ENCODE results near the gene ZNF248.

Gene ZNF248

DNA sequence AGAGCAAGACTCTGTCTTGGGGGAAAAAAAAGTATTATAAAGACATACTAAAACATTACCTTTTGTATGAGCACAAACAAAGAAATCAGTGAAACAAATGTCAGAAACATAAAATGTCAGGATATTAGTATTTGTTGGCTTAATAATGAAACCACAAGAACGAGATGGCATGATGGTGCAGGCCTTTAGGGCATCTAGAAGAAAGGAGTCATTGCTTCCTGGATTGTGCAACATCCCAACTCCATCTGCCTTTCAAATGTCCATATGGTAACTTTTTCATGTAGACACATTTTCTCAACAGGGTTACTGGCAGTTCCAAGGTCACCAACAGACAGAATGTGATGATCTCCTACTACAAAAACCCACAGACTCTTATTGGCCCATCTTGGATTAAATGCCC, 96.6 kb downstream of the ZNF248 start:
- DNase-seq (ENCODE audit: extremely low spot score): no peak
- ChIA-PET CTCF (no interaction called here), POLR2A (no interaction called here)
- TF ChIP-seq, protein P1, sequence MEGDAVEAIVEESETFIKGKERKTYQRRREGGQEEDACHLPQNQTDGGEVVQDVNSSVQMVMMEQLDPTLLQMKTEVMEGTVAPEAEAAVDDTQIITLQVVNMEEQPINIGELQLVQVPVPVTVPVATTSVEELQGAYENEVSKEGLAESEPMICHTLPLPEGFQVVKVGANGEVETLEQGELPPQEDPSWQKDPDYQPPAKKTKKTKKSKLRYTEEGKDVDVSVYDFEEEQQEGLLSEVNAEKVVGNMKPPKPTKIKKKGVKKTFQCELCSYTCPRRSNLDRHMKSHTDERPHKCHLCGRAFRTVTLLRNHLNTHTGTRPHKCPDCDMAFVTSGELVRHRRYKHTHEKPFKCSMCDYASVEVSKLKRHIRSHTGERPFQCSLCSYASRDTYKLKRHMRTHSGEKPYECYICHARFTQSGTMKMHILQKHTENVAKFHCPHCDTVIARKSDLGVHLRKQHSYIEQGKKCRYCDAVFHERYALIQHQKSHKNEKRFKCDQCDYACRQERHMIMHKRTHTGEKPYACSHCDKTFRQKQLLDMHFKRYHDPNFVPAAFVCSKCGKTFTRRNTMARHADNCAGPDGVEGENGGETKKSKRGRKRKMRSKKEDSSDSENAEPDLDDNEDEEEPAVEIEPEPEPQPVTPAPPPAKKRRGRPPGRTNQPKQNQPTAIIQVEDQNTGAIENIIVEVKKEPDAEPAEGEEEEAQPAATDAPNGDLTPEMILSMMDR (IDR thresholded peaks at IDR 0.05; ENCODE audit: control extremely low read depth, extremely low read depth, low read depth, missing control alignments): no peak

DNA sequence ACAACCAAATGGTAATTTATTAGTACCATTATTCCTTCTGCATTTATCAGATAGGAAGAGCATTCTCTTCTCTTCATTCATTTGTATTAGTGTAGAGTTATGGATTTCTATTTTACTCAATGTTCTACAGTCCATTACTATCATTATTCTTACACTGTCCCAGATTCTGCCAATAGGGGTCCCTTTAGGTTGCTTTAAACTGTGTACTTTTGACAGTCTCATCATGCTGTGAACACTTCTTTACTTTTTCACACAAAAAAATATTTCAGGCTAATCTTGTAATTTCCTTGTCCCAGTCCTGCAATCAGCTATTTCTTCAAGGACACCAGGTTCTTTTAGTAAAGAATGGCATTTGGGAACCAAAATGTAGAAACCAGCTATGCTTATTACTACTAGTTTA, 99.3 kb downstream of the ZNF248 start:
- TF ChIP-seq, protein P1 (IDR thresholded peaks at IDR 0.05; ENCODE audit: control extremely low read depth, extremely low read depth, low read depth, missing control alignments): no peak
- POLR2A ChIA-PET: no interaction called here
- no peak for DNase-seq (ENCODE audit: extremely low spot score)
- CTCF ChIA-PET: no interaction called here

DNA sequence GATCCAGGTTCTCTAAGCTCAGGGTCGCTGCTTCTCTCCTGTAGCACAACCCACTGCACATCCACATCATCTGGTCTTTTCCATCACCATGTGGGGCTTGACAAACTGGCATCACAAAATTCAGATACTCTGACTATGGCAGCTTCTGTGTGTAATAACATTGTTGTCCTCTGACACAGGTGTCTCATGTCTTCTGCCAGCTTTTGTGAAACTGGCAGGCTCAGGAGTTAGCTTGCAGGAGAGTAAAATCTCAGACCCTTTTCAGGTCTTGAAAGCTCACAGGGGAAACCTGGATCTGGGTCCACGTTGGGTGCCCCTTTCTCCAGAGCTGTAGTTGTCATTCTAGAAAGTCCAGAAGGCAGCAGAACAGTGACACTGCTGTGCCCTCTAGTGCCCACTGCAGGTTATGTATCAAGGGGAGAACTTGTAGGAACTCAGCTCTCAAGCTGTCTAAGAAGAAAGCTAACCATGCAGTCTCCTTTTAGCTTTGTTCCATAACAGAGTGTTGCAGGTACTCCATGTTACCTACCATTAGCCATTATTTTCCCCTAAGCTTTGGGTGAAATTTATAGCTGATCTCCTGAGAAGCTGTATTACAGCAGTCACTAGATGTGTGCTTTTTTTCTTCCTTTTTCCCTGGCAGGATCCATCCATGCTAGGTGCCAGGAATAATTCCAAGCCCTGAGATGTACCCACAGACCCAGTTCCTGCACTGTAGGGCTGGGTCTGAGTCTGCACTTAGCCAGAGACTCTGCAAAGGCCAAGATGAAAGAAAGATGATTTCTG, 102.7 kb downstream of the ZNF248 start:
- ChIA-PET POLR2A (no interaction called here), CTCF (interaction anchor here (0.6 to 1.9 kb wide), 12 partner anchors 10 to 866 kb away, joined by 3 to 7 read pairs (median 3); no protein-coding TSS in a partner anchor)
- TF ChIP-seq, protein P1 (IDR thresholded peaks at IDR 0.05; ENCODE audit: control extremely low read depth, extremely low read depth, low read depth, missing control alignments): peak; percentile 49
- DNase-seq (ENCODE audit: extremely low spot score): no peak

DNA sequence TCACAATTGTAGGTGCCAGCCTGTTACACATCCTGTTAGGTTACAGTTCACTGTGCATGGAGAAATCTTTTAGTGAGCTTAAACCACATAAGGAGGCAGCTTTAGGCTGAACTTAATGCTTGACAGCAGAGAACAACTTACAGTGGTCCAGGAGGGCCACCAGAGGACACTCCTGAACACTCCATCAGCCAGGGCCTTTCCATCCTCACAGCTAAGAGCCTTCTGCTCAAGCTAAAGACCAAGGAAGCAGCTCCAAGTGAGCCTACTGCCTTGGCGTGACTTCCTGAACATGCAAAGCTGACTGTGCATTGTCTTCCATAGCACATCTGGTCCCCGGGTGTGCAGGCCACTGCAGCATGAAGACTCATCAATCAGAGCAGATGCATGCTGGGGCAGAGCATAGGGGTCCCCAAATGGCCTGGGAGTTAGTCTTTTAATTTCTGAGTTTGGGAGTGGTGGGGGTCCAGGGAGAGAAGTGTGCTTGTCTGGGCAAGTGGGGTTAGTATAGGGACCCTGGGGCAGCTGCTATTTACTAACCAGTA, 105.0 kb downstream of the ZNF248 start:
- TF ChIP-seq, protein P1 (IDR thresholded peaks at IDR 0.05; ENCODE audit: control extremely low read depth, extremely low read depth, low read depth, missing control alignments): no peak
- no peak for DNase-seq (ENCODE audit: extremely low spot score)
- POLR2A ChIA-PET: no interaction called here
- CTCF ChIA-PET: no interaction called here

DNA sequence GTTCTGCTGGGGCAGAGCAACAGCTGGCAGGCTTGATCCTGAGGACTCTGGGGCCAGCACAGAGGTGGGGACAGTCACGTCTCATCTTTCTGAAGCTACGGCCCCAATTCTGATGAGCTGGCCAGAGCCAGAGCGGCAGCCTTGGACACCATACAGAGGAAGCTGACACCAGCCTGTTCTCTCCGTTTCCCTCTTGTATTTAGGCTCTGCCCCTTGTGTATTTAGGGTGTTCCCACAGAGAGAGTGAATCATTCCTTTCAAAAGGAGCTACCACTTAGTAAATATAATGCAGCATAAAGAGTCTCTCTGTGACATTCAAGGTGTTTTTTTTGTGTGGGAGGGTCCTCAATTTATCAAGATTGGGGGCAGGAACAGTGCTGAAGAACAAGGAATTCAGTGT, 109.2 kb downstream of the ZNF248 start:
- DNase-seq (ENCODE audit: extremely low spot score): no peak
- CTCF ChIA-PET: no interaction called here
- TF ChIP-seq, protein P1 (IDR thresholded peaks at IDR 0.05; ENCODE audit: control extremely low read depth, extremely low read depth, low read depth, missing control alignments): no peak
- POLR2A ChIA-PET: no interaction called here

DNA sequence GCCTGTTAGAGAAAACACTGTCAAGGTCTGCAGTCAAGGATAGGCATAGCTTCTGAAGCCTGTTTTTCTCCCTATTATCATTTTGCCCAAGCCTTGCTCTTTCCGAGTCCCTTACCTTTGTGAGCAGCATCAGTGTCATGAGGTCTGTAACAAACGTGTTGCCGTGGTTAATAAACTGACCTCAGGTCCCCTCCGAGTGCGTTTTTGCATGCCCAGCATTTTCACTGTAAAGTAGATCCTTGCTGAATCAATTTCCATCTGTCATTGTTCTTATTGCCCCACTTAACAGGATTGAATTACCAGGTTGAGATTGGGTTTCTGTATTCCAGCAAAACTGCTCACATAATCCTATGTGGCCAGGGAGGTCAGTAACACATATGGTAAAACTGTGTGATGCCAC, 110.3 kb downstream of the ZNF248 start:
- TF ChIP-seq, protein P1 (IDR thresholded peaks at IDR 0.05; ENCODE audit: control extremely low read depth, extremely low read depth, low read depth, missing control alignments): no peak
- ChIA-PET POLR2A (no interaction called here), CTCF (no interaction called here)
- DNase-seq (ENCODE audit: extremely low spot score): no peak

All from GM10248 (cell line).